Lower lobe of right lung (tissue), 2 donors: ENCODE results near the gene SOX6. TPM values are rescaled to one million over a fixed set of nuclear protein-coding genes. Genes with fewer than 3 reads are reported as not detected.
"Not testable (repeated sequence)": the region's sequence is repeated elsewhere in the genome, so short reads cannot be mapped to it uniquely, and the experiment has no call there.

ENCODE experiments used
- ATAC-seq, 2 donors: fragments of 200-7000 bp; cut with Tn5 transposase; one replicate each; pipeline ENCODE4 v1.9.1; 2020 to 2022; ENCODE audit warnings: mild to moderate bottlenecking in 2 of 2, moderate library complexity in 2 of 2
- DNase-seq: peaks from one replicate; pipeline ENCODE4 v3.0.0-alpha.2; 2020
- H3K27ac ChIP-seq: fragments of 200-600 bp; one replicate; pipeline ENCODE4 v1.8.0; 2022
- H3K27me3 ChIP-seq: fragments of 200-600 bp; one replicate; pipeline ENCODE4 v1.8.0; 2022; ENCODE audit warnings: low read depth
- H3K36me3 ChIP-seq: fragments of 200-600 bp; one replicate; pipeline ENCODE4 v1.8.0; 2022; ENCODE audit warnings: mild to moderate bottlenecking
- H3K4me1 ChIP-seq: fragments of 200-600 bp; one replicate; pipeline ENCODE4 v1.8.0; 2022
- H3K4me3 ChIP-seq: fragments of 200-600 bp; one replicate; pipeline ENCODE4 v1.8.0; 2022; ENCODE audit warnings: mild to moderate bottlenecking
- H3K9me3 ChIP-seq: fragments of 200-600 bp; one replicate; pipeline ENCODE4 v1.8.0; 2022
- intact Hi-C: fragments of 100-400 bp; cut with DNase I; formaldehyde crosslinking; loops from one replicate; pipeline ENCODE4 v1.11.0; 2022
- total RNA-seq: library from RNA; stranded (reverse); fragmentation: NEBNext Ultra II Directional; extraction: Animal tissue kit (Norgen Biotek cat#: 25700); gene quantifications from one replicate; pipeline ENCODE4 v1.2.1, GENCODE V29; 2021
- TF ChIP-seq, protein P1 (sequence below): fragments of 200-600 bp; IDR thresholded peaks from one replicate; pipeline ENCODE4 v1.8.0; 2022; ENCODE audit warnings: antibody characterized with exemption, mild to moderate bottlenecking
- donor health status: DM: no; HTN: yes; CAD: no; lungs with severe emphysema.

Gene SOX6
- total RNA-seq, 1 donor from 2014 or later, result 4.8 TPM

DNA sequence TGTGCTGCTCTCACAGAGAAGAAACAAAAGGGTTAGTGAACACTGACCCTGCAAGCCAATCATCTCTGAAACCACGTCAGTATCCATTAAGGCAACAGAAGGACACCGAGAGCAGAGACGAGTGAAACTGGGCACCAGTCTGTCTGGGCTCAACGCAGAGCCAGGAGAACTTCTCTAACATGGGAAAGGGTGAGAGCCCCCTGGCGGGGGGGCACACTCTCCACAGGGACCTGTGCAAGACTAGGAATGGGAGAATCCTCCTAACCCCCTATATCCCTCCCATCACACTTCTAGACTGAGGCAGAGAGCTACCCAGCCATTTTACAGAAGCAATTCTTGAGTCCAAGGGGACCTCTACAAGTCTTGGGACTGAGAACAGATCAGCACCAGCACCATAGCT is 285.8 kb downstream of the SOX6 start:
- TF ChIP-seq, protein P1, sequence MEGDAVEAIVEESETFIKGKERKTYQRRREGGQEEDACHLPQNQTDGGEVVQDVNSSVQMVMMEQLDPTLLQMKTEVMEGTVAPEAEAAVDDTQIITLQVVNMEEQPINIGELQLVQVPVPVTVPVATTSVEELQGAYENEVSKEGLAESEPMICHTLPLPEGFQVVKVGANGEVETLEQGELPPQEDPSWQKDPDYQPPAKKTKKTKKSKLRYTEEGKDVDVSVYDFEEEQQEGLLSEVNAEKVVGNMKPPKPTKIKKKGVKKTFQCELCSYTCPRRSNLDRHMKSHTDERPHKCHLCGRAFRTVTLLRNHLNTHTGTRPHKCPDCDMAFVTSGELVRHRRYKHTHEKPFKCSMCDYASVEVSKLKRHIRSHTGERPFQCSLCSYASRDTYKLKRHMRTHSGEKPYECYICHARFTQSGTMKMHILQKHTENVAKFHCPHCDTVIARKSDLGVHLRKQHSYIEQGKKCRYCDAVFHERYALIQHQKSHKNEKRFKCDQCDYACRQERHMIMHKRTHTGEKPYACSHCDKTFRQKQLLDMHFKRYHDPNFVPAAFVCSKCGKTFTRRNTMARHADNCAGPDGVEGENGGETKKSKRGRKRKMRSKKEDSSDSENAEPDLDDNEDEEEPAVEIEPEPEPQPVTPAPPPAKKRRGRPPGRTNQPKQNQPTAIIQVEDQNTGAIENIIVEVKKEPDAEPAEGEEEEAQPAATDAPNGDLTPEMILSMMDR, result no peak
- no peak for ATAC-seq
- Histone ChIP-seq H3K9me3 (no peaks in the 10 kb centered on the region), H3K4me1 (no peaks in the 10 kb centered on the region), H3K27me3 (no peaks in the 10 kb centered on the region), H3K27ac (no peak overlapping the region), H3K36me3 (no peaks in the 10 kb centered on the region), H3K4me3 (no peak overlapping the region)
- intact Hi-C loops, result no loop called here
- no peak for DNase-seq

DNA sequence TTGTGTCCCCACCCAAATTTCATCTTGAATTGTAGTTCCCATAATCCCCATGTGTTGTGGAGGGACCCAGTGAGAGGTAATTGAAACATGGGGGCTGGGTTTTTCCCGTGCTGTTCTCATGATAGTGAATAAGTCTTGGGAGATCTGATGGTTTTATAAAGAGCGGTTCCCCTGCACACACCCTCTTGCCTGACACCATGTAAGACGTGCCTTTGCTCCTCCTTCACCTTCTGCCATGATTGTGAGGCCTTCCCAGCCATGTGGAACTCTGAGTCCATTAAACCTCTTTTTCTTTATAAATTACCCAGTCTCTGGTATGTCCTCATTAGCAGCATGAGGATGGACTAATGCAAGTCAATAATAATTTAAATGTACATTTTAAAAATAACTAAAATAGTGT is 289.1 kb downstream of the SOX6 start:
- H3K27ac ChIP-seq, H3K36me3 ChIP-seq, intact Hi-C loops, H3K4me1 ChIP-seq, H3K4me3 ChIP-seq, DNase-seq, H3K9me3 ChIP-seq, H3K27me3 ChIP-seq, ATAC-seq: not testable (repeated sequence)

DNA sequence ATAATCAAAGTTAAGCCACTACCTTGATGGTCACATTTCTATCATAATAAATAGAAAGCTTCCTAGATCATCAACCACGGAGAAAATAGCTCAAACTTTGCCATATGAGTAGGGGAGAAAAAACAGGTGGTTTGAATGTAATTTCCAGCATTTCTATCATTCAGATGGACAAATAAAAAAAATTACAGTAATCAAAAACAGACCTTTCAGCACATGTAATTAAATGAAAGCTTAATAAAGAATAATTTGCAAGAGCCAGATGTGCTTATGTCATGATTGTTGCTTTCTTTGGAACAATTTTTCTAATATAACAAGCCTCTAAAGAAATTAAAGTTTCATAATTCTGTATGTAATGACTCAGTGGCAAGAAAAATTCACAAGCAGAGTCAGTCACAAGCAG is 297.0 kb downstream of the SOX6 start:
- DNase-seq, result no peak
- H3K36me3 ChIP-seq, result no peaks in the 10 kb centered on the region
- no peaks in the 10 kb centered on the region for H3K9me3 ChIP-seq
- ATAC-seq, result no peak
- TF ChIP-seq, protein P1, result no peak
- no peak overlapping the region for H3K27ac ChIP-seq
- H3K27me3 ChIP-seq, result no peaks in the 10 kb centered on the region
- no peak overlapping the region for H3K4me3 ChIP-seq
- intact Hi-C loops, result no loop called here
- no peaks in the 10 kb centered on the region for H3K4me1 ChIP-seq

DNA sequence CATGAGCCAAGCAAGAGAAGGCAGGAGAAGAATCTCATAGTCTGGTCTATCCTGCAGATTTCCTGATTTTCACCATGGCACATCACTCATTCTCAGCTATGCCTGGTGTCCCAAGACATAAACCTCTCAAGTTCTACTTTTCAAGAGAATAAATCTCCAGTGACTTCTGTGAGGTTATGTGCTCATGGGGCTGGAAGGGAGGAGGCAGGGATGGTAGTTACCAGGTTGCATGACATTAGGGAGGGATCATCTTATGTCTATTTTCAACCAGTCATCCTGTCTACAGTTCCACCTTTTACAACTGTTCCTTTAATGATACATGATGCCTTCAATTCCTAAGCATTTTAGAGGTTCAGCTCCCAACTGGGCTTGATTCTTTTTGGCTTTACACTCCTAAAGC is 297.7 kb downstream of the SOX6 start:
- DNase-seq, result no peak
- no peak for ATAC-seq
- H3K4me3 ChIP-seq, result no peak overlapping the region
- H3K27me3 ChIP-seq, result no peaks in the 10 kb centered on the region
- no peak overlapping the region for H3K27ac ChIP-seq
- intact Hi-C loops, result no loop called here
- H3K4me1 ChIP-seq, result no peaks in the 10 kb centered on the region
- TF ChIP-seq, protein P1, result no peak
- no peaks in the 10 kb centered on the region for H3K36me3 ChIP-seq
- no peaks in the 10 kb centered on the region for H3K9me3 ChIP-seq

DNA sequence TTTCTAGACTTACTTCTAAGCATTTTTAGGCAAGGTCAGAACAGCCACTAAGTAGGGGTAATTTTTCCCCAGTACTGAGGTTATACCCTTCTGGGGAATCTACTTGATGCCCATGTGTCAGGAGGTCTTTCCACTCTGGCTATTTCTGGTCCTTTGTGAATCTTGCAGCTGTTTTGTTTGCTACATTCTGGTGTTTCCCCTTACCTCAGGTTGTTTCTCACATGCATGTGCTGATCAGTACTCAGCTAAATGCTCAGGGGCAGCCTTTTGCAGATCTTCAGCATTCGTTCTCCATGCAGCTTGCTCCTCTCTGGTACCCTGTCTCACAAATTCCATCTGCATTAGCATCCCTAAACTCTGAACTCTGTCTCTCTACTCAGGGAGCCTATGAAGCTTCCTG is 303.6 kb downstream of the SOX6 start:
- DNase-seq, result no peak
- TF ChIP-seq, protein P1, result no peak
- no peak for ATAC-seq
- no peak overlapping the region for H3K4me3 ChIP-seq
- no peaks in the 10 kb centered on the region for H3K27me3 ChIP-seq
- intact Hi-C loops, result no loop called here
- no peaks in the 10 kb centered on the region for H3K4me1 ChIP-seq
- H3K9me3 ChIP-seq, result no peaks in the 10 kb centered on the region
- no peak overlapping the region for H3K27ac ChIP-seq
- H3K36me3 ChIP-seq, result no peaks in the 10 kb centered on the region

DNA sequence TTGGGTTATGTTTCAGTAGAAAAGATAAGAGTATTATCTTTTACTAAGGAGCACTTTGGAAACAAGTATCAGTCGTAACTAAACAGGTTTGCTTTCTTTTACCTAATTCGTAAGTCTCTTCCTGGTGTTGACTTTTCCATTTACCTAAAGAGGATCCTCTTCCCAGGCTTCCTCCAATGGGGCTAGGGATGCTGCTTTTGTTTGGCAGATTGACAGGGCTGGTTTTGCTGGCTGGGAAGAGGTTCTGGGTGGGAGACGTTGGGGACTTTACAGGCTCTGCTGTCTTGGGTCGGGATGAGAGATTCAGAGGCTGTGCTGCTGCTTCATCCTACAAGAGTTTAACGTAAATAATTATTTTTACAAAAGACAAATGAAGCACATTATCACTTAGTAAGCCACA is 306.7 kb downstream of the SOX6 start:
- H3K27ac ChIP-seq, result no peak overlapping the region
- intact Hi-C loops, result no loop called here
- no peaks in the 10 kb centered on the region for H3K27me3 ChIP-seq
- DNase-seq, result no peak
- H3K4me3 ChIP-seq, result no peak overlapping the region
- no peaks in the 10 kb centered on the region for H3K4me1 ChIP-seq
- TF ChIP-seq, protein P1, result no peak
- no peak for ATAC-seq
- H3K36me3 ChIP-seq, result no peaks in the 10 kb centered on the region
- H3K9me3 ChIP-seq, result no peaks in the 10 kb centered on the region
